Activated effector memory CD4-positive, alpha-beta T cell treated with anti-CD3 and anti-CD28 coated beads, Interleukin-2, amount 50 U/mL, for 16 hours (primary cell): ENCODE measurements around the gene DNAJC5G.
"Not testable (repeated sequence)": the region's sequence is repeated elsewhere in the genome, so short reads cannot be mapped to it uniquely, and the experiment has no call there.

Source experiments
- DNase-seq: peaks from one replicate; pipeline ENCODE4 v3.0.0-alpha.2; 2020

Gene DNAJC5G

GRCh38 chr2:27281855-27282559 is 6.8 kb downstream of the DNAJC5G start, which contains the start of gene TRIM54:
TSS of gene TRIM54 (plus strand) at chr2:27282429. CDS start at chr2:27282732, 303 bp downstream.
- DNase-seq: no peak

- DNase-seq: no peak
Measured at GRCh38 chr2:27282892-27283291, 7.7 kb downstream of the DNAJC5G start.

GRCh38 chr2:27284996-27285395 is 9.8 kb downstream of the DNAJC5G start:
- DNase-seq: no peak

- DNase-seq: no peak
Measured at GRCh38 chr2:27285481-27285880, 10.2 kb downstream of the DNAJC5G start.

GRCh38 chr2:27288610-27289009 is 13.4 kb downstream of the DNAJC5G start:
- no peak for DNase-seq

- DNase-seq: no peak
Measured at GRCh38 chr2:27290549-27290948, 15.3 kb downstream of the DNAJC5G start.

GRCh38 chr2:27291865-27292264 is 16.6 kb downstream of the DNAJC5G start:
- no peak for DNase-seq

GRCh38 chr2:27294928-27295327 is 19.7 kb downstream of the DNAJC5G start:
- DNase-seq: no peak

GRCh38 chr2:27296481-27296880 is 21.2 kb downstream of the DNAJC5G start:
- no peak for DNase-seq

- no peak for DNase-seq
Measured at GRCh38 chr2:27297195-27297594, 22.0 kb downstream of the DNAJC5G start.

- DNase-seq: no peak
Measured at GRCh38 chr2:27298391-27299080, 23.3 kb downstream of the DNAJC5G start.

GRCh38 chr2:27300606-27301005 is 25.4 kb downstream of the DNAJC5G start:
- not testable (repeated sequence) for DNase-seq

GRCh38 chr2:27303093-27304025 is 28.1 kb downstream of the DNAJC5G start:
- peak; percentile 70 for DNase-seq

- DNase-seq: no peak
Measured at GRCh38 chr2:27304488-27305240, 29.4 kb downstream of the DNAJC5G start.

- no peak for DNase-seq
Measured at GRCh38 chr2:27305516-27305915, 30.3 kb downstream of the DNAJC5G start.

- DNase-seq: no peak
Measured at GRCh38 chr2:27306136-27306535, 30.9 kb downstream of the DNAJC5G start.

GRCh38 chr2:27306573-27307286 is 31.5 kb downstream of the DNAJC5G start:
- DNase-seq: peak; percentile 71

GRCh38 chr2:27307287-27307544 is 32.0 kb downstream of the DNAJC5G start:
- DNase-seq: no peak

GRCh38 chr2:27307545-27308358 is 32.5 kb downstream of the DNAJC5G start:
- no peak for DNase-seq

- no peak for DNase-seq
Measured at GRCh38 chr2:27308359-27308881, 33.2 kb downstream of the DNAJC5G start, which contains the start of gene UCN. TSS of gene UCN (minus strand) at chr2:27308445. CDS start at chr2:27307895, 550 bp downstream.

- DNase-seq: no peak
Measured at GRCh38 chr2:27309651-27310050, 34.4 kb downstream of the DNAJC5G start.
